PC-9 (cell line): ENCODE data around the gene CEP72. TPM values are rescaled to one million over a fixed set of nuclear protein-coding genes. Genes with fewer than 3 reads are reported as not detected.

ENCODE experiments used
- BruUV-seq: library from RNA; stranded (reverse); fragments of 400-500 nt; replicated peaks from 2 replicates; lab custom pipeline; 2021; lab: Mats Ljungman, UMichigan
- CTCF ChIA-PET: fragments of 300-600 bp; sonication (Branson Sonifier 250); formaldehyde crosslinking; loops from one replicate; lab custom pipeline; 2022; ENCODE audit warnings: antibody characterized with exemption; lab: Charles Lee
- POLR2A ChIA-PET: fragments of 300-600 bp; sonication (Branson Sonifier 250); formaldehyde crosslinking; loops from one replicate; lab custom pipeline; 2022; ENCODE audit warnings: antibody characterized with exemption; ENCODE audit not compliant: unreplicated experiment; lab: Charles Lee
- DNase-seq, 2 experiments: peaks; one replicate each; pipeline versions ENCODE4 v3.0.0 to v3.0.0-alpha.2; 2015 to 2022; ENCODE audit warnings: mixed read lengths in 1 of 2
- H2AFZ ChIP-seq: fragments of 200-600 bp; sonication (generic); 2 replicates; pipeline ENCODE4 v1.8.1; 2017; ENCODE audit warnings: antibody characterized with exemption
- H3F3A ChIP-seq: fragments of 200-600 bp; sonication (generic); 2 replicates; pipeline ENCODE4 v1.8.1; 2017; ENCODE audit warnings: antibody characterized with exemption, mild to moderate bottlenecking, low read depth; ENCODE audit not compliant: insufficient read depth
- H3K27ac ChIP-seq: fragments of 200-600 bp; sonication (generic); 2 replicates; pipeline ENCODE4 v1.6.1; 2016; ENCODE audit warnings: mixed run types
- H3K27me3 ChIP-seq: fragments of 200-600 bp; sonication (generic); 2 replicates; pipeline ENCODE4 v1.6.1; 2016; ENCODE audit warnings: low read depth, mixed run types; ENCODE audit not compliant: insufficient read depth
- H3K36me3 ChIP-seq: fragments of 200-600 bp; sonication (generic); 2 replicates; pipeline ENCODE4 v1.6.1; 2016; ENCODE audit warnings: low read depth, mixed run types
- H3K4me1 ChIP-seq: fragments of 200-600 bp; sonication (generic); replicated peaks from 2 replicates; pipeline ENCODE4 v1.6.1; 2016; ENCODE audit warnings: mixed run types; ENCODE audit not compliant: insufficient read depth
- H3K4me2 ChIP-seq: fragments of 200-600 bp; sonication (generic); 2 replicates; pipeline ENCODE4 v1.6.1; 2017; ENCODE audit warnings: mixed run types
- H3K4me3 ChIP-seq: fragments of 200-600 bp; sonication (generic); 2 replicates; pipeline ENCODE4 v1.6.1; 2016; ENCODE audit warnings: mixed run types
- H3K79me2 ChIP-seq: fragments of 200-600 bp; sonication (generic); 2 replicates; pipeline ENCODE4 v1.6.1; 2017; ENCODE audit warnings: low read depth, mixed run types
- H3K9me2 ChIP-seq: fragments of 200-600 bp; sonication (generic); 2 replicates; pipeline ENCODE4 v1.8.1; 2017; ENCODE audit warnings: mild to moderate bottlenecking; ENCODE audit not compliant: insufficient read depth
- H3K9me3 ChIP-seq: fragments of 200-600 bp; sonication (generic); 2 replicates; pipeline ENCODE4 v1.8.1; 2016; ENCODE audit warnings: low read depth; ENCODE audit not compliant: insufficient read depth
- H4K20me1 ChIP-seq: fragments of 200-600 bp; sonication (generic); 2 replicates; pipeline ENCODE4 v1.8.1; 2017; ENCODE audit not compliant: insufficient read depth
- EZH2 ChIP-seq: fragments of 200-600 bp; sonication (generic); IDR thresholded peaks from 2 replicates; pipeline ENCODE4 v1.8.0; 2017; ENCODE audit warnings: antibody characterized with exemption, low read depth
- intact Hi-C: fragments of 100-400 bp; cut with micrococcal nuclease; formaldehyde crosslinking; loops from one replicate; pipeline ENCODE4 v1.10.0; 2022; ENCODE audit not compliant: unreplicated experiment
- total RNA-seq: library from RNA; stranded (reverse); gene quantifications from 2 replicates; pipeline ENCODE4 v1.2.3, GENCODE V29; 2021
- TF ChIP-seq, protein P1 (sequence below): fragments of 200-600 bp; sonication (generic); conservative IDR thresholded peaks from 2 replicates; pipeline ENCODE4 v1.6.1; 2017; ENCODE audit warnings: mixed run types, antibody characterized with exemption, mild to moderate bottlenecking, moderate library complexity

The CEP72 gene
- total RNA-seq, 1 experiment from 2014 or later: 86.8 TPM

DNA sequence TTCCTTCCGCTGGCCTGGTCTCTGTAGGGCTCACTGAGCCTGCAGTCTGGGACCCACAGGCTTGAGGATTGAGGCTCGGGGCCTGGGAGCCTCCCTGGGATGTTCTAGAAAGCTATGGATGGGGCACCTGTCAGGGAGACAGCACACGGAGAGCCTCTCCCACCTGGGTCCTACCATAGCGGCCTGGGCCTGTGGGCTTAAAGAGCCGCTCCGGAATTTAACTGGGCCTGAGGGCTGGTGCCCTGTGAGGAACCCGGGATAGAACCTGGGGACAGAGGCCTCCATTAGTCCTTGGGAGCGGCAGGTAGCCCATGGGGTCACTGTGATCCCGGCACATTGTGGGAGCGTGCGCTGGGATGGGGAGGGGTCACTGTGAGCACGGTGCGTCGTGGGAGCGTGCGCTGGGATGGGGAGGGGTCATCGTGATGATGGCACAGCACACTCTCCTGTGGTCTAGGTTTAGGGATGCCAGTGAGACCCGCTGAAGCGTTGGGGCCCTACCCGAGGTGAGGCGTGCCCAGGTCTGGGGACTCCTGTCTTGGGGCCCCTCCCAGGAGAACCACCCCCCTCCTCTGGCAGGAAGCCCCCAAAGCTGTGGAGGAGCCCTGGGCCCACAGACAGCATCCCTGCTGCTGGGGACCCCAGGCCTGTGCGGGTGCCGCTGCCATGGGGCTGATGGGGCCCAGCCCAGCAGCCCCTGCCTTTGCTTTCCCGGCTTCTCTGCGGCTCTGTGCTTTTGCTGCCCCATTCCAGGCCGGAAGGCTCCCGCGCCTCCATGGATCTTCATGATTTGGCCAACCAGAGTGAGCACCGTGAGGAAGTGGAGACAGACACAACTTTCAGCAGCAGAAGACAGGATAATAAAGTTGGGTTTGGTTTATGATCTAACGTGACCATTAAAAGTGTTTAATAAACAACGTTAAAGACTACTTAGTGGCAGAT, 3.4 kb upstream of the CEP72 start:
- ChIA-PET CTCF (no interaction called here), POLR2A (no interaction called here)
- Histone ChIP-seq H2AFZ (no peak overlapping the region), H3K4me3 (no peak overlapping the region), H4K20me1 (no peaks in the 10 kb centered on the region), H3K9me3 (no peaks in the 10 kb centered on the region), H3K4me1 (peaks cover 15% of the 10 kb centered on the region), H3K79me2 (peaks cover 14% of the 10 kb centered on the region), H3K4me2 (no peak overlapping the region), H3K27me3 (peaks cover 27% of the 10 kb centered on the region), H3F3A (peaks cover 11% of the 10 kb centered on the region), H3K36me3 (no peaks in the 10 kb centered on the region), H3K27ac (no peak overlapping the region), H3K9me2 (no peaks in the 10 kb centered on the region)
- no peak for DNase-seq
- intact Hi-C loops: no loop called here
- no peak for TF ChIP-seq EZH2
- TF ChIP-seq, protein P1, sequence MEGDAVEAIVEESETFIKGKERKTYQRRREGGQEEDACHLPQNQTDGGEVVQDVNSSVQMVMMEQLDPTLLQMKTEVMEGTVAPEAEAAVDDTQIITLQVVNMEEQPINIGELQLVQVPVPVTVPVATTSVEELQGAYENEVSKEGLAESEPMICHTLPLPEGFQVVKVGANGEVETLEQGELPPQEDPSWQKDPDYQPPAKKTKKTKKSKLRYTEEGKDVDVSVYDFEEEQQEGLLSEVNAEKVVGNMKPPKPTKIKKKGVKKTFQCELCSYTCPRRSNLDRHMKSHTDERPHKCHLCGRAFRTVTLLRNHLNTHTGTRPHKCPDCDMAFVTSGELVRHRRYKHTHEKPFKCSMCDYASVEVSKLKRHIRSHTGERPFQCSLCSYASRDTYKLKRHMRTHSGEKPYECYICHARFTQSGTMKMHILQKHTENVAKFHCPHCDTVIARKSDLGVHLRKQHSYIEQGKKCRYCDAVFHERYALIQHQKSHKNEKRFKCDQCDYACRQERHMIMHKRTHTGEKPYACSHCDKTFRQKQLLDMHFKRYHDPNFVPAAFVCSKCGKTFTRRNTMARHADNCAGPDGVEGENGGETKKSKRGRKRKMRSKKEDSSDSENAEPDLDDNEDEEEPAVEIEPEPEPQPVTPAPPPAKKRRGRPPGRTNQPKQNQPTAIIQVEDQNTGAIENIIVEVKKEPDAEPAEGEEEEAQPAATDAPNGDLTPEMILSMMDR: no peak
- BruUV-seq: no TSS peak

DNA sequence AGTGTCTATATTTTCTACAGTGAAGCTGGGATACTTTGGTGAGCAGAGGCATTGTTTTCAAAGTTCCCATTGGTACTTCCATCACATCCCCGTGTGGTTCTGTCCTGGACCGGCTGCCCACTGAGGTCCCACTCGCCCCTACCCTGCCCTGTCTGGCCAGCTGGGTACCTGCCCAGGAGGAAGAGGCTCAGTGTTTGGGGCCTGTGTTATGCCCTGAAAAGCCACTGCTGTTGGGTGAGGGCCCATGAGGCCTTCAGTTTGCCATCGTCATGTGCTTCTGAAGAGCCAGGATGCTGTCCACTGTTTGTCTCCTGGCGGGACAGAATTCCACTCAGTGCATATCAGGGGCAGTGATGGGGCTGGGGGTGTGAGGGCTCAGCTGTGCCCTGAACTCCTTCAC, 2.6 kb upstream of the CEP72 start:
- Histone ChIP-seq H3K4me1 (peaks cover 21% of the 10 kb centered on the region), H2AFZ (no peak overlapping the region), H3K27me3 (peaks cover 19% of the 10 kb centered on the region), H3F3A (peaks cover 16% of the 10 kb centered on the region), H3K4me2 (no peak overlapping the region), H3K27ac (no peak overlapping the region), H3K9me3 (no peaks in the 10 kb centered on the region), H4K20me1 (no peaks in the 10 kb centered on the region), H3K9me2 (no peaks in the 10 kb centered on the region), H3K79me2 (peaks cover 21% of the 10 kb centered on the region), H3K4me3 (no peak overlapping the region), H3K36me3 (no peaks in the 10 kb centered on the region)
- intact Hi-C loops: no loop called here
- BruUV-seq: no TSS peak
- TF ChIP-seq, protein P1: no peak
- no peak for TF ChIP-seq EZH2
- ChIA-PET POLR2A (no interaction called here), CTCF (no interaction called here)
- no peak for DNase-seq

DNA sequence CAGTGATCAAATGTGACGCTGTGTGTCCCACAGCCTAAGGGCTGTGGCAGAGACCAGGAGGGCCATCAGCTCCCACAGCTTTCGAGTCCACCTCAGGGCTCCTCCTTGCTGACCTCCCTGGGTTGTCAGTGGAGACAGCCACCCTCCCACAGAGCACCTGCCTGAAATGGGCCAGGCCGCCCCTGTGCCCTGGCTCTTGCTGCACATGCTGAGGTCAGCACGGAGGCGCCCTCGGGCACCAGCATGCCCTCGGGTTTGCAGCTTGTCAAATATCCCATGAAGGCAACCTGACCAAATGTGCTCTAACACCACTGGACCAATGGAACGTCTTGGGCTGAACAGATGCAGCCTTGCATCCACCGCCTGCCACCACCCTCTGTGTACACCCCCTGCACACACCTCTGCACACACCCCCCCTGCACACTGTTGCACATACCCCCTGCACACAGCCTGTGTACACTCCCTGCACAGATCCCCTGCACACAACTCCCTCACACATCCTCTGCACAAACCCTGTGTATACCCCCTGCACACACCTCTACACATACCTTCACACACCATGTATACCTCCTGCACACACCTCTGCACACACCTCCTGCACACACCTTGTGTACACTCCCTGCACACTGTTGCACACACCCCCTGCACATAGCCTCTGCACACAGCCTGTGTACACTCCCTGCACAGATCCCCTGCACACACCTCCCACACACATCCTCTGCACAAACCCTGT, 2.0 kb upstream of the CEP72 start:
- no peak overlapping the region for H3K4me2 ChIP-seq
- BruUV-seq: no TSS peak

More for the DNA sequence above, 2.0 kb upstream of the CEP72 start:
- intact Hi-C loops: loop anchor here (2.0 to 5.0 kb wide), 3 partner anchors 282 to 391 kb away; partner anchors contain the start of genes BRD9, CCDC127, SDHA and TRIP13
- H3K79me2 ChIP-seq: peaks cover 27% of the 10 kb centered on the region
- H3K27me3 ChIP-seq: peaks cover 12% of the 10 kb centered on the region; the same call in 1 of the 2 replicates
- H3K4me1 ChIP-seq: peaks cover 25% of the 10 kb centered on the region
- H4K20me1 ChIP-seq: no peaks in the 10 kb centered on the region
- no peak overlapping the region for H2AFZ ChIP-seq
- H3K9me2 ChIP-seq: no peaks in the 10 kb centered on the region
- ChIA-PET CTCF (no interaction called here), POLR2A (no interaction called here)
- H3K9me3 ChIP-seq: no peaks in the 10 kb centered on the region
- peaks cover 20% of the 10 kb centered on the region for H3F3A ChIP-seq
- peaks cover under 1% of the 10 kb centered on the region; the same call in 1 of the 2 replicates for H3K36me3 ChIP-seq
- H3K27ac ChIP-seq: no peak overlapping the region
- no peak for DNase-seq
- H3K4me3 ChIP-seq: no peak overlapping the region
- TF ChIP-seq, protein P1: no peak
- no peak for TF ChIP-seq EZH2
